GM21381 (cell line): Measurements from ENCODE around the gene RS1.

Experiments
- ATAC-seq: cut with Tn5 transposase; IDR thresholded peaks from one replicate; pipeline ENCODE4 v1.9.1; 2021; ENCODE audit warnings: mild to moderate bottlenecking, moderate library complexity; ENCODE audit not compliant: unreplicated experiment

Gene RS1

GRCh38 chrX:18607966-18608365, 63.9 kb downstream of the RS1 start:
- no peak for ATAC-seq

GRCh38 chrX:18598413-18598812, 73.5 kb downstream of the RS1 start:
- no peak for ATAC-seq

- no peak for ATAC-seq
These were observed 75.8 kb downstream of the RS1 start for GRCh38 chrX:18596096-18596495.

- ATAC-seq = no peak
These were observed 77.8 kb downstream of the RS1 start for GRCh38 chrX:18594079-18594478.

- no peak for ATAC-seq
These were observed 80.1 kb downstream of the RS1 start for GRCh38 chrX:18591834-18592233.
